ENCODE results near the gene GREB1. TPM values are rescaled to one million over a fixed set of nuclear protein-coding genes. Genes with fewer than 3 reads are reported as not detected.

The GREB1 gene
- total and polyA plus RNA-seq, 2 of the 13 experiments (the other 11 are each of a cell fraction or from before 2014, with no cell fraction given) = 31.3 to 61.2 TPM

- no peak for TF ChIP-seq NONO (IDR thresholded peaks at IDR 0.05)
- TF ChIP-seq NONO (CRISPR knock-in tag; conservative IDR thresholded peaks at IDR 0.05) = no peak
- TF ChIP-seq MED8 (CRISPR knock-in tag; IDR thresholded peaks at IDR 0.05; ENCODE audit: insufficient replicate concordance) = peak; percentile 45
- no peak for TF ChIP-seq NFYC (CRISPR knock-in tag; IDR thresholded peaks at IDR 0.05)
- TF ChIP-seq, protein P1, sequence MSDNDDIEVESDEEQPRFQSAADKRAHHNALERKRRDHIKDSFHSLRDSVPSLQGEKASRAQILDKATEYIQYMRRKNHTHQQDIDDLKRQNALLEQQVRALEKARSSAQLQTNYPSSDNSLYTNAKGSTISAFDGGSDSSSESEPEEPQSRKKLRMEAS (IDR thresholded peaks at IDR 0.05) = no peak
- no peak for TF ChIP-seq ZNF260 (CRISPR knock-in tag; IDR thresholded peaks at IDR 0.05; ENCODE audit: borderline replicate concordance, low read depth)
- TF ChIP-seq ZNF318 (CRISPR knock-in tag; IDR thresholded peaks at IDR 0.05) = no peak
- TF ChIP-seq ZNF382 (CRISPR knock-in tag; IDR thresholded peaks at IDR 0.05; ENCODE audit: borderline replicate concordance) = no peak
- no peak; the same call in 1 of the 2 replicates for TF ChIP-seq NAIF1 (CRISPR knock-in tag; IDR thresholded peaks at IDR 0.05; ENCODE audit: borderline replicate concordance)
- TF ChIP-seq SP1 (IDR thresholded peaks at IDR 0.05) = no peak
- no peak for TF ChIP-seq SP1 (CRISPR knock-in tag; IDR thresholded peaks at IDR 0.05)
- no peak for TF ChIP-seq POGZ (CRISPR knock-in tag; IDR thresholded peaks at IDR 0.05)
- no peak for TF ChIP-seq RNF219 (CRISPR knock-in tag; IDR thresholded peaks at IDR 0.05)
- TF ChIP-seq SCMH1 (CRISPR knock-in tag; IDR thresholded peaks at IDR 0.05; ENCODE audit: borderline replicate concordance) = no peak
- TF ChIP-seq PPARG (CRISPR knock-in tag; conservative IDR thresholded peaks at IDR 0.05) = no peak
- TF ChIP-seq FOXP4 (CRISPR knock-in tag; IDR thresholded peaks at IDR 0.05) = no peak
- TF ChIP-seq ETV5 (CRISPR knock-in tag; IDR thresholded peaks at IDR 0.05; ENCODE audit: borderline replicate concordance) = no peak
- TF ChIP-seq MYC (CRISPR knock-in tag; IDR thresholded peaks at IDR 0.05; ENCODE audit: borderline replicate concordance) = no peak
Observed at GRCh38 chr2:11542275-11542819, 8.5 kb downstream of the GREB1 start (continued).

Data from HepG2 (cell line).